PC-3 (cell line): ENCODE results near the gene HEATR5B.

Experiments used
- CTCF ChIP-seq: fragments of 300-600 bp; sonication (generic); conservative IDR thresholded peaks from 2 replicates; pipeline ENCODE4 v1.5.1; 2017; ENCODE audit warnings: antibody characterized with exemption, low read depth, mild to moderate bottlenecking, low read length
- EZH2 ChIP-seq: fragments of 300-600 bp; sonication (generic); IDR thresholded peaks from one replicate; pipeline ENCODE4 v1.6.1; 2017; ENCODE audit warnings: antibody characterized with exemption, mild to moderate bottlenecking, low read length; ENCODE audit not compliant: unreplicated experiment

GRCh38 chr2:36963734-36964133 is 120.4 kb downstream of the HEATR5B start:
- no peak for TF ChIP-seq CTCF
- no peak for TF ChIP-seq EZH2
